ENCODE measurements around the gene CGB3. TPM values are rescaled to one million over a fixed set of nuclear protein-coding genes. Genes with fewer than 3 reads are reported as not detected.

CGB3 gene
- total RNA-seq, 1 experiment from 2014 or later, result not detected

DNA sequence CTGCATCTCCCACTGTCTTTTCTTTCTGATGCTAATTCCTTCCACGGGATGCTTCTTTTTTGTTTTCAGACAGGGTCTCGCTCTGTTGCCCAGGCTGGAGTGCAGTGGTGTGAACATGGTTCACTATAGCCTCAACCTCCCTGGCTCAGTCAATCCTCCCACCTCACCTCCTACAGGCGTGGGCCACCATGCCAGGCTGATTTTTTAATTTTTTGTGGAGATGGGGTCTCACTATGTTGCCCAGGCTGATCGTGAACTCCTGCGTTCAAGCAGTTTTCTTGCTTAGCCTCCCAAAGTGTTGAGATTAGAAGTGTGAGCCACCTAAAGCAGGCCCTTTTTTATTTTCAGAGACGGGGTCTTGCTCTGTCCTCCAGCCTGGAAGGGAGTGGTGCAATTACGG lies 35.8 kb downstream of the CGB3 start:
- DNase-seq (ENCODE audit: low spot score), result no peak

DNA sequence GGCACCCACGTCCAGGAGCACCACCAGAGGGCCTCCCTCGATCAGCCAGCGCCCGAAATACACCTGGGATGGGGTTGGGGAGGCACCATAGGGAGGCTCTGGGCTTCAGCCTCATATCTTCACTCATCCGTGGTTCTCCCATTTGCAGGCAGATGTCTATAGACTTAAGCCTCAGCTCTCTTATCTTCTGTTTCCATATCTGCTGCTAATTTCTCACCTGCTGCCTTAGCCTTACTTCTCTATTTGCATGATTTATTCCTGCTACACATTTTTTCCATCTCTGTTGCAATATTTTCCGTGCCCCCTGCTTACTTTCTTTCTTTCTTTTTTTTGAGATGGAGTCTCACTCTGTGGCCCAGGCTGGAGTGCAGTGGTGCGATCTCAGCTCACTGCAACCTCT lies 36.8 kb downstream of the CGB3 start:
- no peak for DNase-seq (ENCODE audit: low spot score)

DNA sequence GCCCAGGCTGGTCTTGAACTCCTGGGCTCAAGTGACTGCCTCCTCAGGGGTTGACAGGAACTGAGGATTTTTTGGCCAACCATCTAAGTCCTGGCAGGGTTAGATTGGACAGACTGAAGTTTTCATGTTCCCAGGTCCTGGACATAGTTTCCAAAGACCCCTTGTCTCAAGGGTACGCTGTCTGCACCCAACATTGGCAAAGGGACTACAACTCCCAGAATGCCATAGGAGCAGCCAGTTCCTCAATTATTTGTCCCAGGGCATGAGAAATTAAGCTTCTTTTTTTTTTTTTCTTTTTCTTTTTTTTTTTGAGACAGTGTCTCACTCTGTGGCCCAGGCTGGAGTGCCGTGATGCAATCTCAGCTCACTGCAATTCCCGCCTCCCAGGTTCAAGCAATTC lies 37.9 kb downstream of the CGB3 start:
- no peak for DNase-seq (ENCODE audit: low spot score)

DNA sequence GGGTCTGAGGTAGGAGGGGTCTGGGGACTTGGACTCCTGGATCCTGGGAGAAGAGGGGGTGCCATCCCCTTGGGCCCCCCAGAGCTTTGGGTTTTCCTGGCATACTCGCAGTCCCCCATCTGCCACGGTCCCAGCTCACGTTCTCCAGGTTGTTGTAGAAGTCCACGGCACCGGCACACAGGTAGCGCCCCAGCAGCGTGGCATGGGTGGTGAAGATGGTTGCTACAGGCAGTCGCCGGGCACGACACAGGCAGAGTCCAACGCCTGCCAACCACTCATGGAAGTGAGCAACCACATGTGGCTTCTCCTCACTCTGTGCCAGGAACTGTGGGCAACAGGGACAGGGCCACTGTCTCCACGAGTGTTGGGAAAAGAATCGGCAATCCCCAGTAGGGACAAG lies 38.4 kb downstream of the CGB3 start:
- no peak for DNase-seq (ENCODE audit: low spot score)

DNA sequence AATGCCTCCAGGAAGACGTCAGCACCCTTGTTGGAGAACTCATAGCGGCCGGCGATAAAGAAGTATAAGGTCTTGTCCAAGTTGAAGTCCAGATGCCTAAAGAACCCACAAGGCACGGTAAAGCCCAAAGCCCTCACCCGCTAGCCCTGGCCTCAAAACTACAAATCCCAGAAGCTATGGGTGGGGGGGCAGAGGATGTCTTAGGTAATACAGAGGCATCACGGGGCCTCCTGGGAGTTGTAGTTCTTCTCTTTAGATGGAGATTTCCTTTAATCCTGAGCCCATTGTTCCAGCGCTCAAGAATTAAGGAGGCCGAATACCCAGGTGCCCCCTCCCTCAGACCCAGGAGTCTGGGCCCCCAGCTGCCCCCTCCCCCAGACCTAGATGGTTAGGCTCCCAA lies 41.9 kb downstream of the CGB3 start:
- DNase-seq (ENCODE audit: low spot score), result no peak

DNA sequence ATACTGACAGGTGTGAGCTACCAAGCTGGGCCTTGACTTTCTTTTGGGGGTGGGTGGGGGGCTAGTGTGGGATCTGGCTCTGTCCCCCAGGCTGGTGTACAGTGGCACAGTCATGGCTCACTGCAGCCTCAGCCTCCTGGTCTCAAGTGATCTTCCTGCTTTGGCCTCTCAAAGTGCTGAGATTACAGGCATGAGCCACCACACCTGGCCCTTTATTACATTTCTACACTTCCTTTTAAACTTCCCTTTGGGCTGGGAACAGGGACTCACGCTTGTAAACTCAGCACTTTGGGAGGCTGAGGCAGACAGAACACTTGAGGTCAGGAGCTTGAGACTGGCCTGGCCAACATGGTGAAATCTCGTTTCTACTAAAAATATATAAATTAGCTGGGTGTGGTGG lies 47.1 kb downstream of the CGB3 start:
- no peak for DNase-seq (ENCODE audit: low spot score)

DNA sequence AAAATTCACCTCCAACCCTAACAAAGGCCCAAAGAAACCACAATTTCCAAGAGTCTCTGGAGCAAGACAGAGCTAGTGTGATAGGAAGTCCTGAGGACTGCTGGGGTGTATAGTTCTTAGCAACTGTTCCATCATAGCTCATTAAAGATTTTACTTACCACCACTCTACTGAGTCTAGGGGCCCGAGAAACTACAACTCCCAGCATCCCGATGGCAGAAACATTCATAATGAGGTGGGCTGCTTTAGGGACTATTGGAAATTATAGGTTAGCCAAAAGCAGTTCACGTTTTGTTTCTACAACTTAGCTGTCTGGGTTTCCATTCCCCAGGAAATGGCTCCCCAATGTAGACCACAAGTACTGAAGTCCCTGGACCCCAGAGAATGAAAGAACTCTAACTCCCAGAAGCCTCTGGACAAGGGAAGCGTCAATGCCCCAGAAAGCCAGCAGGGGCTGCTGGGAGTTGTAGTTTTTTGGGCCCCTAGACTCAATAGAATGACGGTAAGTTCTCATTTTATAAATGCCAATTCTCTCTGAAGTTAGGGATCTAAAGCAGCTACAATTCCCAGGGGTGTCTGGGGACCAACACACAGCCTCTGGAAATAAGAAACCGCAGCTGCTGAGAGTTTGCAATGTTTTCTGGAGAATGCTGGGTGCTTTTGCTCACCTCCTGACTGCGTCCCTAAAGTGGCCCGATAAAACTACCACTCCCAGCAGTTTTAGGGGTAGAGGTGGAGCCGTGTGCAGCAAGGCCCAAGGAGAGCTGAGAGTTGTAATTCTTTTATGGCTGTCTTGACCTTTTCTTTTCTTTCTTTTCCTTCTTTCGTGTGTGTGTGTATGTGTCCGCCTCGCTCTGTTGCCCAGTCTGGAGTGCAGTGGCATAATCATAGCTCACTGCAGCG lies 47.9 kb downstream of the CGB3 start:
- peak; percentile 68 for DNase-seq (ENCODE audit: low spot score)

Small RNA genes within 50 kb of the gene (small RNA-seq; reads per million reads assigned to genes)
- not detected for gene MIR6798

Other genes starting within 250 kb of the CGB3 start
- gene BCAT2, start 213.3 kb downstream of the CGB3 start, total RNA-seq (2014; rRNA removed; shearing (Covaris generic)), result 62.8 and 65.7 TPM in 2 replicates
- gene HSD17B14, start 187.8 kb downstream of the CGB3 start, total RNA-seq (2014; rRNA removed; shearing (Covaris generic)), result not detected in 2 replicates
- 3.9 and 5.4 TPM in 2 replicates for gene PLEKHA4, start 155.7 kb downstream of the CGB3 start, total RNA-seq (2014; rRNA removed; shearing (Covaris generic))
- gene PPP1R15A, start 151.9 kb downstream of the CGB3 start, total RNA-seq (2014; rRNA removed; shearing (Covaris generic)), result 152 and 165 TPM in 2 replicates
- not detected in 2 replicates for gene TULP2, start 125.6 kb downstream of the CGB3 start, total RNA-seq (2014; rRNA removed; shearing (Covaris generic))
- gene NUCB1, start 124.0 kb downstream of the CGB3 start, total RNA-seq (2014; rRNA removed; shearing (Covaris generic)), result 160 and 185 TPM in 2 replicates
- 0.10 and 0.42 TPM in 2 replicates for gene DHDH, start 90.6 kb downstream of the CGB3 start, total RNA-seq (2014; rRNA removed; shearing (Covaris generic))
- gene BAX, start 69.5 kb downstream of the CGB3 start, total RNA-seq (2014; rRNA removed; shearing (Covaris generic)), result 185 and 213 TPM in 2 replicates
- gene FTL, start 59.0 kb downstream of the CGB3 start, total RNA-seq (2014; rRNA removed; shearing (Covaris generic)), result 5,979 and 6,365 TPM in 2 replicates
- gene GYS1, start 31.0 kb downstream of the CGB3 start, total RNA-seq (2014; rRNA removed; shearing (Covaris generic)), result 67.1 and 71.5 TPM in 2 replicates
- gene RUVBL2, start 30.4 kb downstream of the CGB3 start, total RNA-seq (2014; rRNA removed; shearing (Covaris generic)), result 562 and 566 TPM in 2 replicates
- not detected in 2 replicates for gene LHB, start 7.2 kb downstream of the CGB3 start, total RNA-seq (2014; rRNA removed; shearing (Covaris generic))
- not detected in 2 replicates for gene CGB2, start 7.6 kb upstream of the CGB3 start, total RNA-seq (2014; rRNA removed; shearing (Covaris generic))
- gene CGB1, start 12.6 kb upstream of the CGB3 start, total RNA-seq (2014; rRNA removed; shearing (Covaris generic)), result 1.5 TPM in 1 of 2 replicates, not detected in the other
- not detected in 2 replicates for gene CGB5, start 19.5 kb upstream of the CGB3 start, total RNA-seq (2014; rRNA removed; shearing (Covaris generic))
- gene CGB8, start 24.8 kb upstream of the CGB3 start, total RNA-seq (2014; rRNA removed; shearing (Covaris generic)), result not detected in 2 replicates
- not detected in 2 replicates for gene CGB7, start 33.4 kb upstream of the CGB3 start, total RNA-seq (2014; rRNA removed; shearing (Covaris generic))
- 0.29 TPM in 1 of 2 replicates, not detected in the other for gene NTF4, start 40.5 kb upstream of the CGB3 start, total RNA-seq (2014; rRNA removed; shearing (Covaris generic))
- gene KCNA7, start 48.4 kb upstream of the CGB3 start, total RNA-seq (2014; rRNA removed; shearing (Covaris generic)), result not detected in 2 replicates
- gene SNRNP70, start 61.1 kb upstream of the CGB3 start, total RNA-seq (2014; rRNA removed; shearing (Covaris generic)), result 994 and 1,107 TPM in 2 replicates
- gene LIN7B, start 90.0 kb upstream of the CGB3 start, total RNA-seq (2014; rRNA removed; shearing (Covaris generic)), result 12.0 and 19.9 TPM in 2 replicates
- 5.9 and 6.0 TPM in 2 replicates for gene C19orf73, start 94.8 kb upstream of the CGB3 start, total RNA-seq (2014; rRNA removed; shearing (Covaris generic))
- 22.9 and 30.1 TPM in 2 replicates for gene PPFIA3, start 95.2 kb upstream of the CGB3 start, total RNA-seq (2014; rRNA removed; shearing (Covaris generic))
- gene HRC, start 131.1 kb upstream of the CGB3 start, total RNA-seq (2014; rRNA removed; shearing (Covaris generic)), result 0.08 TPM in 1 of 2 replicates, not detected in the other
- 28.7 and 33.7 TPM in 2 replicates for gene TRPM4, start 133.5 kb upstream of the CGB3 start, total RNA-seq (2014; rRNA removed; shearing (Covaris generic))